Hindlimb muscle (tissue), 1 donor: ENCODE results near the gene PAFAH2. TPM values are rescaled to one million over a fixed set of nuclear protein-coding genes. Genes with fewer than 3 reads are reported as not detected.

Experiments
- DNase-seq: peaks from one replicate; pipeline ENCODE4 v3.0.0-alpha.2; 2013
- polyA plus RNA-seq: library from polyadenylated mRNA; unstranded; fragments of 120-200 nt; gene quantifications from one replicate; pipeline ENCODE4 v1.2.1, GENCODE V29; 2013; ENCODE audit not compliant: insufficient read length

The PAFAH2 gene
- polyA plus RNA-seq, 1 donor: 87.9 TPM

GRCh38 chr1:26031196-26031595 is 33.3 kb upstream of the PAFAH2 start:
- DNase-seq: no peak

GRCh38 chr1:26029864-26030481 is 32.1 kb upstream of the PAFAH2 start:
- DNase-seq: no peak

- no peak for DNase-seq
Observed at GRCh38 chr1:26029054-26029863, 31.4 kb upstream of the PAFAH2 start.

- no peak for DNase-seq
Observed at GRCh38 chr1:26028490-26028980, 30.7 kb upstream of the PAFAH2 start.

GRCh38 chr1:26027716-26028489 is 30.0 kb upstream of the PAFAH2 start:
- DNase-seq: no peak

- no peak for DNase-seq
Observed at GRCh38 chr1:26025517-26025916, 27.7 kb upstream of the PAFAH2 start.

- no peak for DNase-seq
Observed at GRCh38 chr1:26025060-26025459, 27.2 kb upstream of the PAFAH2 start.

GRCh38 chr1:26023826-26024225 is 26.0 kb upstream of the PAFAH2 start:
- no peak for DNase-seq

GRCh38 chr1:26023009-26023408 is 25.1 kb upstream of the PAFAH2 start:
- DNase-seq: no peak

- no peak for DNase-seq
Observed at GRCh38 chr1:26022404-26022779, 24.5 kb upstream of the PAFAH2 start.

GRCh38 chr1:26021647-26022403 is 24.0 kb upstream of the PAFAH2 start, which contains the start of gene EXTL1:
Gene EXTL1, plus strand, starts transcription at chr1:26021775. Its CDS starts 872 bp downstream, at chr1:26022647.
- DNase-seq: peak; percentile 76

- DNase-seq: no peak
Observed at GRCh38 chr1:26020941-26021646, 23.2 kb upstream of the PAFAH2 start.

- no peak for DNase-seq
Observed at GRCh38 chr1:26020330-26020768, 22.5 kb upstream of the PAFAH2 start.

- DNase-seq: no peak
Observed at GRCh38 chr1:26019641-26020315, 21.9 kb upstream of the PAFAH2 start.

GRCh38 chr1:26017606-26018005 is 19.7 kb upstream of the PAFAH2 start:
- no peak for DNase-seq

- no peak for DNase-seq
Observed at GRCh38 chr1:26016953-26017545, 19.2 kb upstream of the PAFAH2 start.

- DNase-seq: no peak
Observed at GRCh38 chr1:26016258-26016952, 18.5 kb upstream of the PAFAH2 start.

GRCh38 chr1:26015358-26015757 is 17.5 kb upstream of the PAFAH2 start:
- no peak for DNase-seq

GRCh38 chr1:26014179-26014578 is 16.3 kb upstream of the PAFAH2 start:
- DNase-seq: no peak

- DNase-seq: no peak
Observed at GRCh38 chr1:26012864-26013263, 15.0 kb upstream of the PAFAH2 start.
